AG09309 (cell line): ENCODE results near the gene TMEM170A.
A peak's percentile ranks its signal among the peaks of the same experiment; 100 is the strongest.

ENCODE experiments used
- DNase-seq: peaks from one replicate; pipeline ENCODE4 v3.0.0-alpha.2; 2010; ENCODE audit warnings: low read depth
- H3K4me3 ChIP-seq: 2 replicates; pipeline ENCODE4 v1.5.1; 2011; ENCODE audit warnings: mild to moderate bottlenecking, low read depth, low read length, moderate library complexity; ENCODE audit not compliant: control insufficient read depth
- TF ChIP-seq, protein P1 (sequence below): IDR thresholded peaks from 2 replicates; pipeline ENCODE4 v1.5.1; 2011; ENCODE audit warnings: mild to moderate bottlenecking, low read depth, low read length, inconsistent platforms; ENCODE audit not compliant: insufficient read depth, control insufficient read depth; ENCODE audit errors: missing control alignments

TMEM170A gene

DNA sequence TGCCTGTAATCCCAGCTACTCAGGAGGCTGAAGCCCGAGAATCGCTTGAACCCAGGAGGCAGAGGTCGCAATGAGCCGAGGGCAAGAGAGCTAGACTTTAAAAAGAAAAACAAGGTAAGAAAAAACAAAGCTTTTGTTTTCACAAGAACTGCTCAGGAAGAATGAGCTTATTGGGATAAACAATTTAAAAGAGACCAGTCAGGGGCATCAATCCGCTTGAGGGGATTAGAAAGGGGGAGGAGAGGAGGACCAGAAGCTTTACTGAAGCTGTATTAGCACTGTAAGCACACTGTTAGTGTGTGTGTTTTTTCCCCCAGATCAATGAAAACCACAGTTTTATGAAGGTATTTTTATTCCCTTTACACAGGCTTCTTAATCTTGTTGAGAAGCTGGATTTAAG, 8.8 kb downstream of the TMEM170A start:
- DNase-seq: no peak
- H3K4me3 ChIP-seq: no peak overlapping the region
- TF ChIP-seq, protein P1, sequence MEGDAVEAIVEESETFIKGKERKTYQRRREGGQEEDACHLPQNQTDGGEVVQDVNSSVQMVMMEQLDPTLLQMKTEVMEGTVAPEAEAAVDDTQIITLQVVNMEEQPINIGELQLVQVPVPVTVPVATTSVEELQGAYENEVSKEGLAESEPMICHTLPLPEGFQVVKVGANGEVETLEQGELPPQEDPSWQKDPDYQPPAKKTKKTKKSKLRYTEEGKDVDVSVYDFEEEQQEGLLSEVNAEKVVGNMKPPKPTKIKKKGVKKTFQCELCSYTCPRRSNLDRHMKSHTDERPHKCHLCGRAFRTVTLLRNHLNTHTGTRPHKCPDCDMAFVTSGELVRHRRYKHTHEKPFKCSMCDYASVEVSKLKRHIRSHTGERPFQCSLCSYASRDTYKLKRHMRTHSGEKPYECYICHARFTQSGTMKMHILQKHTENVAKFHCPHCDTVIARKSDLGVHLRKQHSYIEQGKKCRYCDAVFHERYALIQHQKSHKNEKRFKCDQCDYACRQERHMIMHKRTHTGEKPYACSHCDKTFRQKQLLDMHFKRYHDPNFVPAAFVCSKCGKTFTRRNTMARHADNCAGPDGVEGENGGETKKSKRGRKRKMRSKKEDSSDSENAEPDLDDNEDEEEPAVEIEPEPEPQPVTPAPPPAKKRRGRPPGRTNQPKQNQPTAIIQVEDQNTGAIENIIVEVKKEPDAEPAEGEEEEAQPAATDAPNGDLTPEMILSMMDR: no peak

DNA sequence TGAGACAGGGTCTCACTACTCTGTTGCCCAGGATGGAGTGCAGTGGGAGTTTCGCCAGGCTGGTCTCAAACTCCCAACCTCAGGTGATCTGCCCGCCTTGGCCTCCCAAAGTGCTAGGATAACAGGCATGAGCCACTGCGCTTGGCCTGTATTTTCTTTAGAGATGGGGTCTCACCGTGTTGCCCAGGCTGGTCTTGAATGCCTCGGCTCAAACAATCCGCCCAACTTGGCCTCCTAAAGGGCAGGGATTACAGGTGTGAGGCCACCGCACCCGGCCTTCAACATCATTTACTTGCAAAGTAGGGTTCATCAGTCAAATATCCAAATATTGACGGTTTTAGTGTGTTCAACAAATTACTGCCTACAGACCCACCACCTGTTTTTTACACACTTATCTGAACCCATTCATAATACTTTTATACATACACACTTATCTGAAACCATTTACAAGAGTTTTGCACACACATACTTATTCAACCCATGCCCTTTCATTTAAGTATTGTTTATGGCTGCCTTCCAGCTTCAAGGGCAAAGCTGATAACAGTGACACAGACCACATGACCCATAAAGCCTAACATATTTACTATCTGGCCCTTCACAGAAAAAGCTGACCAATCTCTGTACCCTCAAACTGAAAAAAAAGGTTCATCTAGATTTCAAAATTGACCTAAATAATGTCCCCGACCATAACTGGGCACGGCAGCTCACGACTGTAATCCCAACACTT, 11.9 kb downstream of the TMEM170A start:
- no peak for DNase-seq
- TF ChIP-seq, protein P1: no peak
- H3K4me3 ChIP-seq: no peak overlapping the region

DNA sequence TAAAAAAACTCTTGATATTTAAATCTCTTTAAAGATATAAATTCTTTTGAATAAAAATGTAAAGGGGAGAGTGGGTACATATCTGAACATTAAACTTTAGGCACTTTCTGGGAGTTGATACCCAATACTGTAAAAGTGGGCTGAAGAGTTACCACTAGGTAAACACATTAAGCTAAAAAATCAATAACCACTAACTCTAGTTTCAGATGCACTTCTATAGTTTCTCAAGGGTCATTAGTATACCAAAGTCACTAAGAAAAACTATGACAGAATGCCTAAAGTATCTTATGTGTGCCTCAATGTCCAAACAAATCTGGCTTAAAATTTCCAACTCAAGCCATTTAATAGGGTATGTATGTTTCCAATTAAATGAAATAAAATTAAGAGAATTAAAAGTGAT, 18.1 kb downstream of the TMEM170A start:
- H3K4me3 ChIP-seq: no peak overlapping the region
- TF ChIP-seq, protein P1: no peak
- DNase-seq: no peak

DNA sequence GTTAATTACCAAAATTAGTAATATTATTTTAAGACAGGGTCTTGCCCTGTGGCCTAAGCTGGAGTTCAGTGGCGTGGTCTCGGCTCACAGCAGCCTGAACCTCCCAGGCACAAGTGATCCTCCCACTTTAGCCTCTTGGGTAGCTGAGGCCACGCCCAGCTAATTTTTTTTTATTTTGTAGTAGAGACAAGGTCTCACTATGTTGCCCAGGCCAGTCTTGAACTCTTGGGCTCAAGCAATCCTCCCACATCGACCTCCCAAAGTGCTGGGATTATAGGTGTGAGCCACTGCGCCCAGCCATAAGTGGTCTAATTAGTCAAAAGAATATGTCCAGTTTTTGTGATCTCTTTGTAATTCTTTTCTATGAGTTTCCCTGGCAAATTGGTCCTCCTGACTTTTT, 19.2 kb downstream of the TMEM170A start:
- TF ChIP-seq, protein P1: no peak
- no peak for DNase-seq
- no peak overlapping the region for H3K4me3 ChIP-seq

DNA sequence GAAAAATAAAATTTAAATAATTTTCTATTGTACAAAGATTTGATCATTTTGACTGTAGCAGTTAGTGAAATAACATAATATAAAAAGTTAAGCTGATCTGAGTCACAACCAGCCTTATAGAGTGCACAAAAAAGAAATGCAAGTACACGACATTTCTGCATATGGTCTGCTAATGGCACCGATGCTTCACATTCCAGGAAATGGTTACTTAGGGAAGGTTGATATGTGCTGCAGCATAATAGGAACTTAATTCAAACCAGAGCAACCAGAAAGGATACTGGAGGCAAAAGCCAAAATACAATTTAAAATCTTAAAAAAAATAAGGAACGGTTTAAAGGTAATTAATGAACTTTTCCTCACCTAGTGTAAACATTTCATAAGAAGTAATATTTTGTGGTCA, 21.2 kb downstream of the TMEM170A start:
- no peak overlapping the region for H3K4me3 ChIP-seq
- TF ChIP-seq, protein P1: no peak
- no peak for DNase-seq

DNA sequence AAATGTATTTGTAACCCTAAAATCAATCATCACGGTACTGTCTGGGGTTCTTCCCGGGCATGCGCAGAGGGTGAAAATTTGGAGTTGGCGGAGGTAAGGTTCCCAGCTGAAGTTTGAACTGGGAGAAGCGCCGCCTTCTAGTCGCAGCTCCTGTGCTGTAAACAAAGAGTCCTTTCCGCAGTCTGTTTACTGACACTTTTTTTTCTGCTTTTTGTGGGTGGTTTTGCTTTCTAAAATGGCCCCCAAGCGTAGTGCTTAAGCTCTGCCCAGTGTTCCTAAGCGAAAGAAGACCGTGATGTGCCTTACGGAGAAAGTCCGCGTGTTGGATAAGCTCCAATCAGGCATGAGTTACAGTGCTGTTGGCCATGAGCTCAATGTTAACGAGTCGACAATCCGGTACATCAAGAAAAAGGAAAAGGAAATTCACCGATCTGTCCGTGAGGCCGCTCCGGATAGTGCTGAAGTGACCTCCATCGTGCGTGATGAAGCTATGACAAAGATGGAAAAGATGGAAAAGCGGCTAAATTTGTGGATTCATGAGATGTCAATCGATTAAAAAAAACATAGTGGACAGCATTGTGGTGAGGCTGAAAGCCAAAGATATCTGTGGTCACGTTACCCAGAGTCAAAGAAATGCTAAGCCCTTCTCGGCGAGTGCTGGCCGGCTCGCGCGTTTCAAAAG, 30.6 kb downstream of the TMEM170A start:
- peak overlapping the region; percentile 98 for H3K4me3 ChIP-seq
- peak; percentile 86 for DNase-seq
- TF ChIP-seq, protein P1: no peak
